H9 (cell line): ENCODE measurements around the gene TAF4. TPM values are rescaled to one million over a fixed set of nuclear protein-coding genes. Genes with fewer than 3 reads are reported as not detected.

ENCODE experiments used
- DNase-seq: peaks from one replicate; pipeline ENCODE4 v3.0.0-alpha.2; 2017
- H2AFZ ChIP-seq: one replicate; pipeline ENCODE4 v1.6.1; 2013; ENCODE audit warnings: mild to moderate bottlenecking, low read length, control low read depth, moderate library complexity
- H2AK5ac ChIP-seq: 2 replicates; pipeline ENCODE4 v1.6.1; 2013; ENCODE audit warnings: low read length, control low read depth, mixed read lengths; ENCODE audit not compliant: insufficient read length
- H2BK120ac ChIP-seq: one replicate; pipeline ENCODE4 v1.6.1; 2013; ENCODE audit warnings: low read depth, mild to moderate bottlenecking, low read length, control low read depth, inconsistent platforms; ENCODE audit not compliant: poor library complexity, severe bottlenecking
- H2BK12ac ChIP-seq: 2 replicates; pipeline ENCODE4 v1.6.1; 2013; ENCODE audit warnings: low read length, control low read depth, mixed read lengths, low read depth; ENCODE audit not compliant: insufficient read length
- H2BK15ac ChIP-seq: 2 replicates; pipeline ENCODE4 v1.6.1; 2013; ENCODE audit warnings: low read depth, low read length, control low read depth
- H2BK20ac ChIP-seq: one replicate; pipeline ENCODE4 v1.6.1; 2013; ENCODE audit warnings: low read depth, mild to moderate bottlenecking, low read length, control low read depth, inconsistent platforms; ENCODE audit not compliant: poor library complexity, severe bottlenecking
- H2BK5ac ChIP-seq: 2 replicates; pipeline ENCODE4 v1.6.1; 2013; ENCODE audit warnings: low read length, control low read depth, mixed read lengths; ENCODE audit not compliant: insufficient read length
- H3K14ac ChIP-seq: 2 replicates; pipeline ENCODE4 v1.6.1; 2013; ENCODE audit warnings: low read length, control low read depth; ENCODE audit not compliant: insufficient read depth
- H3K18ac ChIP-seq: 2 replicates; pipeline ENCODE4 v1.6.1; 2013; ENCODE audit warnings: low read depth, mild to moderate bottlenecking, mixed read lengths, low read length, control low read depth; ENCODE audit not compliant: insufficient read length
- H3K23ac ChIP-seq: 2 replicates; pipeline ENCODE4 v1.6.1; 2013; ENCODE audit warnings: low read length, control low read depth, mixed read lengths, low read depth; ENCODE audit not compliant: insufficient read length
- H3K23me2 ChIP-seq: 2 replicates; pipeline ENCODE4 v1.6.1; 2013; ENCODE audit warnings: low read depth, mild to moderate bottlenecking, mixed read lengths, low read length, control low read depth; ENCODE audit not compliant: insufficient read length, poor library complexity, severe bottlenecking
- H3K27ac ChIP-seq: 2 replicates; pipeline ENCODE4 v1.5.1; 2013; ENCODE audit warnings: low read length, control low read depth, mixed read lengths, low read depth; ENCODE audit not compliant: insufficient read length
- H3K27me3 ChIP-seq: 2 replicates; pipeline ENCODE4 v1.6.1; 2013; ENCODE audit warnings: low read length, control low read depth, inconsistent platforms; ENCODE audit not compliant: insufficient read depth
- H3K4ac ChIP-seq: 2 replicates; pipeline ENCODE4 v1.6.1; 2013; ENCODE audit warnings: low read depth, mild to moderate bottlenecking, control low read depth, inconsistent platforms, low read length, moderate library complexity
- H3K4me1 ChIP-seq: 2 replicates; pipeline ENCODE4 v1.6.1; 2013; ENCODE audit warnings: low read length, control low read depth, inconsistent platforms; ENCODE audit not compliant: insufficient read depth
- H3K4me2 ChIP-seq: 2 replicates; pipeline ENCODE4 v1.6.1; 2013; ENCODE audit warnings: low read length, control low read depth, mixed read lengths; ENCODE audit not compliant: insufficient read length, insufficient read depth
- H3K56ac ChIP-seq: 2 replicates; pipeline ENCODE4 v1.6.1; 2013; ENCODE audit warnings: low read depth, mild to moderate bottlenecking, mixed read lengths, low read length, control low read depth; ENCODE audit not compliant: insufficient read length
- H3K79me1 ChIP-seq: 2 replicates; pipeline ENCODE4 v1.6.1; 2013; ENCODE audit warnings: low read depth, mild to moderate bottlenecking, moderate library complexity, low read length, control low read depth, inconsistent platforms; ENCODE audit not compliant: insufficient read depth, poor library complexity, severe bottlenecking
- H3K79me2 ChIP-seq: 2 replicates; pipeline ENCODE4 v1.6.1; 2013; ENCODE audit warnings: low read length, control low read depth, inconsistent platforms; ENCODE audit not compliant: insufficient read depth
- H3K9ac ChIP-seq: 2 replicates; pipeline ENCODE4 v1.6.1; 2013; ENCODE audit warnings: low read length, control low read depth, mixed read lengths; ENCODE audit not compliant: insufficient read length; ENCODE audit errors: extremely low read depth
- H3K9me3 ChIP-seq: one replicate; pipeline ENCODE4 v1.6.1; 2013; ENCODE audit warnings: low read depth, low read length, inconsistent platforms; ENCODE audit not compliant: control insufficient read depth
- H3T11ph ChIP-seq: one replicate; pipeline ENCODE4 v1.6.1; 2013; ENCODE audit warnings: mild to moderate bottlenecking, low read length, control low read depth, inconsistent platforms
- H4K20me1 ChIP-seq: one replicate; pipeline ENCODE4 v1.6.1; 2013; ENCODE audit not compliant: control insufficient read depth, insufficient read length, insufficient read depth
- H4K5ac ChIP-seq: 2 replicates; pipeline ENCODE4 v1.6.1; 2013; ENCODE audit warnings: low read depth, mild to moderate bottlenecking, mixed read lengths, low read length, control low read depth; ENCODE audit not compliant: insufficient read length
- H4K8ac ChIP-seq: replicated peaks from 2 replicates; pipeline ENCODE4 v1.6.1; 2013; ENCODE audit warnings: low read length, control low read depth, mixed read lengths, low read depth; ENCODE audit not compliant: insufficient read length
- H4K91ac ChIP-seq: 2 replicates; pipeline ENCODE4 v1.6.1; 2013; ENCODE audit warnings: low read depth, mild to moderate bottlenecking, moderate library complexity, mixed read lengths, low read length, control low read depth; ENCODE audit not compliant: insufficient read length
- H3K27ac Mint-ChIP-seq, 3 experiments: 2 replicates in 2 of 3; 3 replicates in 1 of 3; pipeline ENCODE4 v1.8.0; 2020 to 2021; ENCODE audit warnings: mixed read lengths in 3 of 3, mild to moderate bottlenecking in 1 of 3, moderate library complexity in 1 of 3
- H3K27me3 Mint-ChIP-seq: 2 replicates; pipeline ENCODE4 v1.8.0; 2021; ENCODE audit warnings: low read depth, mild to moderate bottlenecking, moderate library complexity, mixed read lengths
- H3K36me3 Mint-ChIP-seq, 3 experiments: 2 replicates in 2 of 3; 3 replicates in 1 of 3; pipeline ENCODE4 v1.8.0; 2020 to 2021; ENCODE audit warnings: low read depth in 3 of 3, mixed read lengths in 3 of 3; ENCODE audit not compliant: insufficient read depth in 1 of 3
- H3K4me1 Mint-ChIP-seq, 2 experiments: 2 replicates each; pipeline ENCODE4 v1.8.0; 2020; ENCODE audit warnings: mixed read lengths in 2 of 2
- H3K4me3 Mint-ChIP-seq, 2 experiments: 2 replicates in 1 of 2; 3 replicates in 1 of 2; pipeline ENCODE4 v1.8.0; 2020 to 2021; ENCODE audit warnings: mild to moderate bottlenecking in 2 of 2, mixed read lengths in 2 of 2, moderate library complexity in 1 of 2
- H3K9me3 Mint-ChIP-seq, 2 experiments: 2 replicates in 1 of 2; 3 replicates in 1 of 2; pipeline ENCODE4 v1.8.0; 2020; ENCODE audit warnings: mild to moderate bottlenecking in 2 of 2, mixed read lengths in 2 of 2, moderate library complexity in 1 of 2
- WGBS: extraction: QIAGEN DNeasy Blood & Tissue Kit; methylation state at CpG from one replicate; pipeline ENCODE4 v1.1.7; 2013; ENCODE audit warnings: missing lambda C conversion rate, low lambda C conversion rate, mixed read lengths; ENCODE audit not compliant: insufficient read length; ENCODE audit errors: extremely low coverage; 5-methylcytosine and 5-hydroxymethylcytosine counted together
- total RNA-seq: library from RNA; stranded (reverse); gene quantifications from 2 replicates; pipeline ENCODE4 v1.2.1, GENCODE V29; 2021
- TF ChIP-seq, protein P1 (sequence below): fragments of 200-600 bp; sonication (generic); conservative IDR thresholded peaks from 3 replicates; pipeline ENCODE4 v1.8.0; 2021; ENCODE audit warnings: antibody characterized with exemption, mild to moderate bottlenecking

The TAF4 gene
- total RNA-seq, 1 experiment from 2014 or later, result 30.8 TPM

DNA sequence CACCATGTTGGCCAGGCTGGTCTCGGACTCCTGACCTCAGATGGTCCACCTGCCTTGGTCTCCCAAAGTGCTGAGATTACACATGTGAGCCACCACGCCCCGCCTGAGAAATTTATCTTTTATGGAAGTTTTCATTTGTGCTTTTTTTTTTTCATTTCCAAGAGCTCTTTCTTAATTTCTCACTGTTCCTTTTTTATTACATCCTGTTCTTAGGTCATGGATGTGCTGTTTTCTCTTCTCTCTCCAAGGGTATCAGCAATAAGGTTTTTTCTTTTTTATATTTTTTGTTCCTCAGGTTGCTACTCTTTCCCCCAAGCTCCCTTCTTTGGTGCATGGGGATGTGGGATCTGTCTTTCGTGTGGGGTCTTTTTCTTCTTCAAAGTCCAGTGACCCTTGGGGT is 35.4 kb upstream of the TAF4 start:
- Histone ChIP-seq H3K79me1 (no peaks in the 10 kb centered on the region), H4K20me1 (no peaks in the 10 kb centered on the region), H2BK20ac (no peak overlapping the region), H4K5ac (no peak overlapping the region), H4K91ac (no peak overlapping the region), H2BK5ac (no peak overlapping the region), H3K23ac (no peak overlapping the region), H2BK120ac (no peak overlapping the region), H3K4me2 (no peak overlapping the region), H3K79me2 (no peaks in the 10 kb centered on the region), H3K27me3 (no peaks in the 10 kb centered on the region), H3K18ac (no peak overlapping the region), H2BK15ac (no peak overlapping the region), H3K14ac (no peak overlapping the region), H3K27ac (no peak overlapping the region), H2AFZ (no peak overlapping the region), H3K23me2 (no peaks in the 10 kb centered on the region), H4K8ac (no peak overlapping the region), H2AK5ac (no peak overlapping the region), H3K9me3 (no peaks in the 10 kb centered on the region), H3K56ac (no peak overlapping the region), H3K4ac (no peak overlapping the region), H3K9ac (no peak overlapping the region), H3T11ph (no peak overlapping the region), H2BK12ac (no peak overlapping the region), H3K4me1 (no peaks in the 10 kb centered on the region; the same call in 1 of the 2 replicates)
- Mint-ChIP-seq H3K27me3 (peaks cover 12% of the 10 kb centered on the region), H3K4me3 (no peak overlapping the region), H3K9me3 (peaks cover 3 to 6% of the 10 kb centered on the region in 2 experiments), H3K36me3 (peaks cover 0 to 2% (median 0%) of the 10 kb centered on the region in 3 experiments; a peak in 1 of 7 replicates), H3K27ac (no peak overlapping the region; a peak in 1 of 7 replicates), H3K4me1 (peaks cover 8 to 15% of the 10 kb centered on the region in 2 experiments)
- no peak for DNase-seq
- TF ChIP-seq, protein P1, sequence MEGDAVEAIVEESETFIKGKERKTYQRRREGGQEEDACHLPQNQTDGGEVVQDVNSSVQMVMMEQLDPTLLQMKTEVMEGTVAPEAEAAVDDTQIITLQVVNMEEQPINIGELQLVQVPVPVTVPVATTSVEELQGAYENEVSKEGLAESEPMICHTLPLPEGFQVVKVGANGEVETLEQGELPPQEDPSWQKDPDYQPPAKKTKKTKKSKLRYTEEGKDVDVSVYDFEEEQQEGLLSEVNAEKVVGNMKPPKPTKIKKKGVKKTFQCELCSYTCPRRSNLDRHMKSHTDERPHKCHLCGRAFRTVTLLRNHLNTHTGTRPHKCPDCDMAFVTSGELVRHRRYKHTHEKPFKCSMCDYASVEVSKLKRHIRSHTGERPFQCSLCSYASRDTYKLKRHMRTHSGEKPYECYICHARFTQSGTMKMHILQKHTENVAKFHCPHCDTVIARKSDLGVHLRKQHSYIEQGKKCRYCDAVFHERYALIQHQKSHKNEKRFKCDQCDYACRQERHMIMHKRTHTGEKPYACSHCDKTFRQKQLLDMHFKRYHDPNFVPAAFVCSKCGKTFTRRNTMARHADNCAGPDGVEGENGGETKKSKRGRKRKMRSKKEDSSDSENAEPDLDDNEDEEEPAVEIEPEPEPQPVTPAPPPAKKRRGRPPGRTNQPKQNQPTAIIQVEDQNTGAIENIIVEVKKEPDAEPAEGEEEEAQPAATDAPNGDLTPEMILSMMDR, result no peak
- WGBS, result no CpG with 5 or more reads among the region's 4 CpGs
